ENCODE data around the gene SPON1. TPM values are rescaled to one million over a fixed set of nuclear protein-coding genes. Genes with fewer than 3 reads are reported as not detected.

Gene SPON1
- total RNA-seq, 4 donors from 2014 or later: 42.6 to 74.0 (median 56.1) TPM

GRCh38 chr11:14105446-14105845, 142.9 kb downstream of the SPON1 start:
- 78 to 80% methylated on average over 1 of the region's 1 CpG for WGBS, 2 donors (ENCODE audit: low coverage in 1 of 2)
- H3K27ac ChIP-seq: no peak overlapping the region
- in situ Hi-C loops (cut with MboI; ENCODE audit: low pct_ligation_motif_present in 1 of 4, low pct_unique_long_range_greater_than_20kb in 1 of 4, low sequenced_read_pairs in 3 of 4): no loop called here
- no peak overlapping the region for H3K4me3 ChIP-seq
- no peaks in the 10 kb centered on the region for H3K9me3 ChIP-seq
- intact Hi-C loops (cut with DNase I; ENCODE audit: low total_unique reads): no loop called here
- H3K36me3 ChIP-seq: no peaks in the 10 kb centered on the region
- no peaks in the 10 kb centered on the region for H3K27me3 ChIP-seq
- no peak for TF ChIP-seq EP300 (IDR thresholded peaks at IDR 0.05; ENCODE audit: low read depth)
- TF ChIP-seq, protein P1, sequence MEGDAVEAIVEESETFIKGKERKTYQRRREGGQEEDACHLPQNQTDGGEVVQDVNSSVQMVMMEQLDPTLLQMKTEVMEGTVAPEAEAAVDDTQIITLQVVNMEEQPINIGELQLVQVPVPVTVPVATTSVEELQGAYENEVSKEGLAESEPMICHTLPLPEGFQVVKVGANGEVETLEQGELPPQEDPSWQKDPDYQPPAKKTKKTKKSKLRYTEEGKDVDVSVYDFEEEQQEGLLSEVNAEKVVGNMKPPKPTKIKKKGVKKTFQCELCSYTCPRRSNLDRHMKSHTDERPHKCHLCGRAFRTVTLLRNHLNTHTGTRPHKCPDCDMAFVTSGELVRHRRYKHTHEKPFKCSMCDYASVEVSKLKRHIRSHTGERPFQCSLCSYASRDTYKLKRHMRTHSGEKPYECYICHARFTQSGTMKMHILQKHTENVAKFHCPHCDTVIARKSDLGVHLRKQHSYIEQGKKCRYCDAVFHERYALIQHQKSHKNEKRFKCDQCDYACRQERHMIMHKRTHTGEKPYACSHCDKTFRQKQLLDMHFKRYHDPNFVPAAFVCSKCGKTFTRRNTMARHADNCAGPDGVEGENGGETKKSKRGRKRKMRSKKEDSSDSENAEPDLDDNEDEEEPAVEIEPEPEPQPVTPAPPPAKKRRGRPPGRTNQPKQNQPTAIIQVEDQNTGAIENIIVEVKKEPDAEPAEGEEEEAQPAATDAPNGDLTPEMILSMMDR (IDR thresholded peaks at IDR 0.05): no peak
- no peak for TF ChIP-seq POLR2A (IDR thresholded peaks at IDR 0.05)
- TF ChIP-seq POLR2AphosphoS5 (IDR thresholded peaks at IDR 0.05): no peak
- H3K4me1 ChIP-seq: peaks cover 0 to 6% (median 0%) of the 10 kb centered on the region in 4 donors
- no peak for DNase-seq

- TF ChIP-seq POLR2AphosphoS5 (IDR thresholded peaks at IDR 0.05): no peak
- no peak for TF ChIP-seq EP300 (IDR thresholded peaks at IDR 0.05; ENCODE audit: low read depth)
- TF ChIP-seq POLR2A (IDR thresholded peaks at IDR 0.05): no peak
- TF ChIP-seq, protein P1 (IDR thresholded peaks at IDR 0.05): no peak
- 64 to 77% methylated on average over 3 to 5 of the region's 5 CpGs for WGBS, 2 donors (ENCODE audit: low coverage in 1 of 2)
- DNase-seq: no peak
Measured at GRCh38 chr11:14106303-14107049, 144.0 kb downstream of the SPON1 start.

GRCh38 chr11:14107050-14107430, 144.5 kb downstream of the SPON1 start:
- TF ChIP-seq EP300 (IDR thresholded peaks at IDR 0.05; ENCODE audit: low read depth): no peak
- no peak for TF ChIP-seq POLR2AphosphoS5 (IDR thresholded peaks at IDR 0.05)
- TF ChIP-seq, protein P1 (IDR thresholded peaks at IDR 0.05): no peak
- no peak for TF ChIP-seq POLR2A (IDR thresholded peaks at IDR 0.05)
- H3K4me1 ChIP-seq: peaks cover 0 to 6% (median 0%) of the 10 kb centered on the region in 4 donors
- no peak overlapping the region for H3K27ac ChIP-seq
- intact Hi-C loops (cut with DNase I; ENCODE audit: low total_unique reads): no loop called here
- DNase-seq: no peak
- H3K36me3 ChIP-seq: no peaks in the 10 kb centered on the region
- H3K9me3 ChIP-seq: no peaks in the 10 kb centered on the region
- in situ Hi-C loops (cut with MboI; ENCODE audit: low pct_ligation_motif_present in 1 of 4, low pct_unique_long_range_greater_than_20kb in 1 of 4, low sequenced_read_pairs in 3 of 4): no loop called here
- no peak overlapping the region for H3K4me3 ChIP-seq
- WGBS, 2 donors (ENCODE audit: low coverage in 1 of 2): 68 to 85% methylated on average over 3 to 4 of the region's 4 CpGs
- no peaks in the 10 kb centered on the region for H3K27me3 ChIP-seq

More at GRCh38 chr11:14106303-14107049, 144.0 kb downstream of the SPON1 start:
- no peak overlapping the region for H3K4me3 ChIP-seq
- H3K27ac ChIP-seq: no peak overlapping the region
- intact Hi-C loops (cut with DNase I; ENCODE audit: low total_unique reads): no loop called here
- H3K27me3 ChIP-seq: no peaks in the 10 kb centered on the region
- H3K4me1 ChIP-seq: peaks cover 0 to 6% (median 0%) of the 10 kb centered on the region in 4 donors
- in situ Hi-C loops (cut with MboI; ENCODE audit: low pct_ligation_motif_present in 1 of 4, low pct_unique_long_range_greater_than_20kb in 1 of 4, low sequenced_read_pairs in 3 of 4): no loop called here
- no peaks in the 10 kb centered on the region for H3K9me3 ChIP-seq
- no peaks in the 10 kb centered on the region for H3K36me3 ChIP-seq

- intact Hi-C loops (cut with DNase I; ENCODE audit: low total_unique reads) (no loop called here), in situ Hi-C loops (cut with MboI; ENCODE audit: low pct_ligation_motif_present in 1 of 4, low pct_unique_long_range_greater_than_20kb in 1 of 4, low sequenced_read_pairs in 3 of 4) (no loop called here)
- H3K27ac ChIP-seq: no peak overlapping the region
- TF ChIP-seq POLR2A (IDR thresholded peaks at IDR 0.05) (no peak), POLR2AphosphoS5 (IDR thresholded peaks at IDR 0.05) (no peak), EP300 (IDR thresholded peaks at IDR 0.05; ENCODE audit: low read depth) (no peak)
- TF ChIP-seq, protein P1 (IDR thresholded peaks at IDR 0.05): no peak
- no peaks in the 10 kb centered on the region for H3K27me3 ChIP-seq
- no peak for DNase-seq
- H3K4me3 ChIP-seq: no peak overlapping the region
- no peaks in the 10 kb centered on the region for H3K9me3 ChIP-seq
- WGBS, 2 donors (ENCODE audit: low coverage in 1 of 2): 79 to 83% methylated on average over 1 of the region's 1 CpG
- peaks cover 0 to 6% (median 0%) of the 10 kb centered on the region in 4 donors for H3K4me1 ChIP-seq
- no peaks in the 10 kb centered on the region for H3K36me3 ChIP-seq
Measured at GRCh38 chr11:14109742-14110141, 147.2 kb downstream of the SPON1 start.

Data from transverse colon (tissue), 4 donors.